Kidney tubule cell (primary cell): ENCODE results near the gene CARD14.
"Not testable (repeated sequence)": the region's sequence is repeated elsewhere in the genome, so short reads cannot be mapped to it uniquely, and the experiment has no call there.

Experiments used
- DNase-seq: peaks from one replicate; pipeline ENCODE4 v3.0.0-alpha.2; 2018; ENCODE audit warnings: low spot score

Gene CARD14

DNA sequence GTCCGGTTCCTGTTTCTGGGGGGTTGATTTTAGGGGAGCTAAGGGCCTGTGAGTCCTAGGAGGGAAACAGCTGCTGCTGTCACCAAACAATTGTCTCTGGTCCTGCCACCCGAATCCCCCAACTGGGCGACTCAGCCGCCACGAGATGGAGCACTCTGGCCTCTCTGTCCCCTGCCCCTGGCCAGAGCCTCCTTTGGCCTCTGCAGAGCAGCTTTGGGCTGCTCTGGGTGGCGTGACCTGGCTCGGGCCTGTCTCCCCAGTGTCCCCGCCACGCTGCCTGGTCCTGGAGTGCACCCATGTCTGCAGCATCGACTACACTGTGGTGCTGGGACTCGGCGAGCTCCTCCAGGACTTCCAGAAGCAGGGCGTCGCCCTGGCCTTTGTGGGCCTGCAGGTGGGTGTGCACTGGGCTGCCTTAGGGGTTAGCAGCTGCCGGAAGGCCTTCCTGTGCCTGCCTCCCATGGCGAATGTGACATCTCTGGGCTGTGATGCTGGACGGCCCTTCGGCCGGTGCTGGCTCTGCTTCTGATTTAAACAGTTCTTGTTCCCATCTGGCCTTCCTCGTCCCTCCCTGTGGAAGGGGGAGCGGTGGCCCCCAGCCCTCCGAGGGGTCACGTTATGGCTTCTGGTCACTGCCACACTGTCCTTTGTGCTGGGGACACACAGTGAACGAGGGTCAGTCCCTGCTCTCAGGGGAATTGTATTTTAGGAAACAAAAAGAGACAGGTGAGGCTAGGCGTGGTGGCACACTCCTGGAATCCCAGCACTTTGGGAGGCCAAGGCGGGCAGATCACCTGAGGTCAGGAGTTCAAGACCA lies 79.3 kb downstream of the CARD14 start:
- DNase-seq = no peak

DNA sequence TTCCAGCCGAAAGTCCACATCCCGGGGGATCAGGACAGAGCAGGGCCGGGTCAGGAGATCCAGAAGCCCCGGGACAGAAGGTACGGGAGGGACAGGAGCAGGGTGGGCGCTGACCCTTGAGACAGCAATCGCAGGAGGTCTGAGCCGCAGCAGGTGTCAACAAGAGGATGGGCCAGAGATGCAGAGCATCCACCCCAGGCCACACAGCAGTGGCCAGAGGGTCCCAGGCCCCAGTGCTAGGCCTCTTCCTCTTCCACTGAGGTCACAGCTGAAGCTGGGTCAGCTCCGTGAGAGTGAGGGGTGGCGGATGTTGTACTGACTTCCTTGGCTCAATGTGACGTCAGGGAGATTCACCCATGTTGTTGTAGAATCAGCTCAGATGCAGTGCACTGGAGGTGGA lies 82.1 kb downstream of the CARD14 start:
- no peak for DNase-seq

DNA sequence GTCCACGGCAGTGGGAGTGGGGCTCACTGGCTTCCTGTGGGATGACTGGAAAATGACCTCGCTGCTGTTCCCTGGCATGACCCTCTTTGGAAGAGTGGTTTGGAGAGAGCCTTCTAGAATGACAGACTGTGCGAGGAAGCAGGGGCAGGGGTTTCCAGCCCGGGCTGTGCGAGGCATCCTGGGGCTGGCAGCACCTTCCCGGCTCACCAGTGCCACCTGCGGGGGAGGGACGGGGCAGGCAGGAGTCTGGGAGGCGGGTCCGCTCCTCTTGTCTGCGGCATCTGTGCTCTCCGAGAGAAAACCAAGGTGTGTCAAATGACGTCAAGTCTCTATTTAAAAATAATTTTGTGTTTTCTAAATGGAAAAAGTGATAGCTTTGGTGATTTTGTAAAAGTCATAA lies 83.0 kb downstream of the CARD14 start:
- DNase-seq = peak; percentile 78

- DNase-seq = peak; percentile 79
Observed at GRCh38 chr17:80253631-80254395, 84.0 kb downstream of the CARD14 start.

DNA sequence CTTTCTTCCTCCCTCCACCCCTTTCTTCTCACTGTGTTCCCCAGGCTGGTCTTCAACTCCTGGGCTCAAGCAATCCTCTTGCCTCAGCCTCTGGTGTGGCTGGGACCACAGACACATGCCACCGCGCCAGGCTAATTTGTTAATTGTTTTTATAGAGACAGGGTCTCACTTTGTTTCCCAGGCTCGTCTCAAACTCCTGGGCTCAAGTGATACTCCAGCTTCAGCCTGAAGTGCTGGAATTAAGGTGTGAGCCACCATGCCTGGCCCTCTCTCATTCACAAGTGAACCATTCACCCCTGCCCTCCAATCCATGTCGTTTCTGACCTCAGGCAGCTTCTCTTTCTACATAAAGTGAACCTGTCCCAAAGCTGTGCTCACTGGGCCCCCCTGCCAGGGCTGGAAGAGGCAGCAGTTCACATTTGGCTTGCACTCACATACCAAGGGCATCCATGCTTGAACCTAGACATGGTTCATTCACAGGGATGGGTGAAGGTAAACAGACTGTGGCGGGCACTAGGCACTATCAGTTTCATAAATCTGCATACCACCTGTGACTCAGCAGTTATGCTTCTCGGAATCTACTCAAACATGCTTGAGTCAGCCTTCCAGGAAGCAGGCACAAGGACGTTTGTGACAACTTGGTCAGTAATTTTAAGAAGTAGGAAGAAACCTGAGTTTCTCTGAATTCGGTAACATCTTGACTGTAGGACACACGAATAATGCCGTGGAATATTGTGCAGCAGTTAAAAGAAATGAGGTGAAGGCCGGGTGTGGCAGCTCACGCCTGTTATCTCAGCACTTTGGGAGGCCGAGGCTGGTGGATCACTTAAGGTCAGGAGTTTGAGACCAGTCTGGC lies 84.8 kb downstream of the CARD14 start:
- DNase-seq = peak; percentile 100

DNA sequence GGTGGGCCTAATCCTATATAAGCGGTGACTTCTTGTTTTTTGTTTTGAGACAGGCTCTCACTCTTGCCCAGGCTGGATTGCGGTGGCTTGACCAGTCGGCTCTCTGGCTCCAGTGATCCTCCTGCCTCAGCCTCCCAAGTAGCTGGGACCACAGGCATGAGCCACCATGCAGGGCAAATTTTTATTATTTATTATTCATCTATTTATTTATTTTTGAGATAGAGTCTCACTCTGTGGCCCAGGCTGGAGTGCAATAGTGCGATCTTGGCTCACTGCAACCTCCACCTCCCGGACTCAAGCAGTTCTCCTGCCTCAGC lies 86.2 kb downstream of the CARD14 start:
- DNase-seq = no peak

- DNase-seq = no peak
Observed at GRCh38 chr17:80257716-80258213, 87.9 kb downstream of the CARD14 start.

- DNase-seq = not testable (repeated sequence)
Observed at GRCh38 chr17:80258296-80258695, 88.5 kb downstream of the CARD14 start.
